KMS-11 (cell line): Measurements from ENCODE around the gene HDAC11.

Experiments
- H2AFZ ChIP-seq: fragments of 200-600 bp; sonication (generic); 2 replicates; pipeline ENCODE4 v1.6.1; 2016; ENCODE audit warnings: antibody characterized with exemption, mixed run types, low read depth
- H3K27ac ChIP-seq: fragments of 200-600 bp; sonication (generic); 2 replicates; pipeline ENCODE4 v1.6.1; 2016; ENCODE audit warnings: mild to moderate bottlenecking, mixed run types
- H3K27me3 ChIP-seq: fragments of 200-600 bp; sonication (generic); 2 replicates; pipeline ENCODE4 v1.6.1; 2017; ENCODE audit warnings: mild to moderate bottlenecking, low read depth, mixed run types, moderate library complexity; ENCODE audit not compliant: insufficient read depth
- H3K36me3 ChIP-seq: fragments of 200-600 bp; sonication (generic); 2 replicates; pipeline ENCODE4 v1.6.1; 2017; ENCODE audit warnings: mild to moderate bottlenecking, mixed run types; ENCODE audit not compliant: insufficient read depth
- H3K4me1 ChIP-seq: fragments of 200-600 bp; sonication (generic); 2 replicates; pipeline ENCODE4 v1.6.1; 2016; ENCODE audit warnings: mild to moderate bottlenecking, low read depth, mixed run types; ENCODE audit not compliant: poor library complexity, severe bottlenecking
- H3K4me2 ChIP-seq: fragments of 200-600 bp; sonication (generic); 2 replicates; pipeline ENCODE4 v1.7.0; 2016; ENCODE audit warnings: mild to moderate bottlenecking, mixed run types
- H3K4me3 ChIP-seq: fragments of 200-600 bp; sonication (generic); IDR thresholded peaks from 2 replicates; pipeline ENCODE4 v1.6.1; 2017; ENCODE audit warnings: low read depth, low read length, mixed read lengths; ENCODE audit not compliant: insufficient read depth
- H3K79me2 ChIP-seq: fragments of 200-600 bp; sonication (generic); 2 replicates; pipeline ENCODE4 v1.6.1; 2016; ENCODE audit warnings: low read depth, mixed run types; ENCODE audit not compliant: insufficient read depth
- H3K9ac ChIP-seq: fragments of 200-600 bp; sonication (generic); 2 replicates; pipeline ENCODE4 v1.6.1; 2016; ENCODE audit warnings: mild to moderate bottlenecking, mixed run types
- H4K20me1 ChIP-seq: fragments of 200-600 bp; sonication (generic); 2 replicates; pipeline ENCODE4 v1.6.1; 2016; ENCODE audit warnings: mild to moderate bottlenecking, mixed run types; ENCODE audit not compliant: insufficient read depth
- CTCF ChIP-seq: fragments of 200-600 bp; sonication (generic); conservative IDR thresholded peaks from 2 replicates; pipeline ENCODE4 v1.6.1; 2017; ENCODE audit warnings: low read depth, mild to moderate bottlenecking, antibody characterized with exemption, low read length, moderate library complexity, mixed read lengths

HDAC11 gene

GRCh38 chr3:13501056-13501455, 20.9 kb downstream of the HDAC11 start:
- Histone ChIP-seq H3K4me1 (peaks cover 20% of the 10 kb centered on the region), H2AFZ (no peak overlapping the region), H3K79me2 (no peaks in the 10 kb centered on the region), H3K27me3 (no peaks in the 10 kb centered on the region), H3K36me3 (no peaks in the 10 kb centered on the region), H3K4me3 (no peak overlapping the region), H3K4me2 (no peak overlapping the region), H3K9ac (no peak overlapping the region), H3K27ac (no peak overlapping the region), H4K20me1 (no peaks in the 10 kb centered on the region)
- no peak for TF ChIP-seq CTCF

DNA sequence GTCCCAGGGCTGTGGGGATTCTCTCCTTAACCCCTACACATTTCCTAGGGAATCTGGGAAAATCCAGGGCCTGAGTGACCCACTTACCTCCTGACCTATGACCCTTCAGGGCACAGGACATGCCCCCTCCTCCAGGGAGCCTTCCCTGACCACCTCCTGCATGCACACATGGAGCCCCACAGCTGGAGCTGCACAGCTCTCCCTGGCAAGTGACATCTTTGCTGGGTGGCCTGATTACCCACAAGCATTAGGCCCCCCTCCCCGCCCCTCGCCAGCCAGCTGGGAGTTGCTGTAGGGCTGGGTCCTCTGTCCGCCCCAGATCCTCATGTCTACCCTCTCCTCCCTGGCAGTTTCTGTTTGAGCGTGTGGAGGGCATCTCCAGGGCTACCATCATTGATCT, 21.4 kb downstream of the HDAC11 start:
- Histone ChIP-seq H3K36me3 (no peaks in the 10 kb centered on the region), H3K27ac (no peak overlapping the region), H3K4me1 (peaks cover 18% of the 10 kb centered on the region), H2AFZ (no peak overlapping the region), H3K4me2 (no peak overlapping the region), H3K4me3 (no peak overlapping the region), H4K20me1 (no peaks in the 10 kb centered on the region), H3K79me2 (no peaks in the 10 kb centered on the region), H3K9ac (no peak overlapping the region), H3K27me3 (no peaks in the 10 kb centered on the region)
- TF ChIP-seq CTCF: no peak

GRCh38 chr3:13501958-13502790, 22.1 kb downstream of the HDAC11 start:
- Histone ChIP-seq H3K36me3 (no peaks in the 10 kb centered on the region), H3K4me3 (no peak overlapping the region), H3K4me2 (no peak overlapping the region), H3K4me1 (peaks cover 12% of the 10 kb centered on the region), H4K20me1 (no peaks in the 10 kb centered on the region), H2AFZ (no peak overlapping the region), H3K9ac (no peak overlapping the region), H3K27ac (no peak overlapping the region), H3K79me2 (no peaks in the 10 kb centered on the region), H3K27me3 (no peaks in the 10 kb centered on the region)
- no peak for TF ChIP-seq CTCF

GRCh38 chr3:13502791-13503060, 22.6 kb downstream of the HDAC11 start:
- Histone ChIP-seq H3K4me2 (no peak overlapping the region), H2AFZ (no peak overlapping the region), H3K27me3 (no peaks in the 10 kb centered on the region), H3K4me1 (peaks cover 6% of the 10 kb centered on the region), H3K27ac (no peak overlapping the region), H4K20me1 (no peaks in the 10 kb centered on the region), H3K36me3 (no peaks in the 10 kb centered on the region), H3K4me3 (no peak overlapping the region), H3K9ac (no peak overlapping the region), H3K79me2 (no peaks in the 10 kb centered on the region)
- TF ChIP-seq CTCF: no peak
